ENCODE measurements around the gene TXK. TPM values are rescaled to one million over a fixed set of nuclear protein-coding genes. Genes with fewer than 3 reads are reported as not detected.

The TXK gene
- 21.3 and 29.1 TPM in 2 replicates for total RNA-seq (2013; cell fraction: nucleolus; rRNA removed)
- 2.1 and 2.7 TPM in 2 replicates for total RNA-seq (2014; rRNA removed)
- total RNA-seq (2014; rRNA removed; fragmentation: Illumina TruSeq; extraction: Trizol) = 1.8 and 2.1 TPM in 2 replicates
- 1.3 and 1.4 TPM in 2 replicates for total RNA-seq (2021)
- 1.7 TPM for polyA plus RNA-seq (2011; ENCODE audit: low read depth)
- 1.5 and 2.4 TPM in 2 replicates for polyA plus RNA-seq (2011; rRNA removed)
- 0.33 and 0.48 TPM in 2 replicates for polyA plus RNA-seq (2011; cell fraction: cytosol; rRNA removed)
- 4.4 and 5.4 TPM in 2 replicates for polyA plus RNA-seq (2011; cell fraction: nucleus; rRNA removed)
- 1.4 and 1.9 TPM in 2 replicates for polyA plus RNA-seq (2012)
- polyA plus RNA-seq (2014; fragmentation: Illumina TruSeq; extraction: Trizol) = 2.9 and 3.1 TPM in 2 replicates
- under 1 TPM; 0.44 to 0.95 TPM for polyA plus RNA-seq (2014; fragmentation: Nextera tagmentation; extraction: Ambion mirVana)
- 1.6 and 2.4 TPM in 2 replicates for polyA plus RNA-seq (2014; rRNA removed)
- 1 to 10 TPM in 1 of 2 experiments, under 1 TPM in 1; 0.91 to 1.1 TPM for polyA plus RNA-seq (2016; fragmentation: Nextera tagmentation; extraction: Ambion mirVana)
- 0.66 and 1.4 TPM in 2 replicates for polyA minus RNA-seq (2011; rRNA and poly(A)+ RNA removed)
- polyA minus RNA-seq (2011; cell fraction: cytosol; rRNA and poly(A)+ RNA removed) = not detected in 2 replicates
- 2.4 and 3.5 TPM in 2 replicates for polyA minus RNA-seq (2011; cell fraction: nucleus; rRNA and poly(A)+ RNA removed)
- Bru-seq, nascent RNA = percentile 81 among the genes with signal in this experiment
- BruChase-seq, experiment 1, labeled RNA remaining after a 6-hour chase = percentile 95 among the genes with signal in this experiment
- BruChase-seq, experiment 2, labeled RNA remaining after a 2-hour chase = percentile 95 among the genes with signal in this experiment
- long read RNA-seq, experiment 1 = 0 reads
- long read RNA-seq, experiment 2, partial matches to known transcripts = 0 of 2 reads
- long read RNA-seq, experiment 2, other reads (novel, unspliced or antisense) = 2 of 2 reads

DNA sequence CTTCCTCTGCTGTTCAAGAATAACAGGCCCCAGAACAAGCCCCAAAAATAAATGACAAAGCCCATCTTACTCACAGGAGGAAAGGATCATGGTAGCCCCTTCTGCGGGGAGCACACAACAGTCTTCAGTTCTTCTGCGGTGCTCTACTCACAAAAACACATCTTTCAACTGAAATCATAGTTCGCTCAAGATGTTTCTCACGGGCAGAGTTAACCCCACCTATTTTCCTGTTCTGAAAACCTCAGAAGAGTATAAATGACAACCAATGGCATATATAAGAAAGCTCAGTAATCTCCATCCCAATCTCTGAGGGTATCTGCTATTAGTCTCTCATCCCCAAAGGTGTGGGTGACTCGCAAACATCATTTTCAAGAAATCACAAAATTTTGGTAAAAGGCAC, at the start of gene TXK:
Gene TXK (minus strand): TSS at position 170 of the 400 bp plus-strand sequence. CDS start 80 bp downstream, at position 90.
- Histone ChIP-seq H3K4me1 (ENCODE audit: control insufficient read depth, insufficient read depth, low read length) (peaks cover 5% of the 10 kb centered on the region), H3K36me3 (ENCODE audit: control insufficient read depth in 2 of 2, insufficient read depth in 2 of 2, low read length in 1 of 2) (peaks cover 15 to 35% of the 10 kb centered on the region in 2 experiments), H3K27me3 (replicated peaks in 1 of 2; ENCODE audit: control insufficient read depth in 2 of 2, insufficient read depth in 2 of 2, low read length in 1 of 2) (no peaks in the 10 kb centered on the region), H3K4me3 (no peak within 1 kb of the TSS), H4K20me1 (ENCODE audit: control insufficient read depth, insufficient read depth) (no peaks in the 10 kb centered on the region), H2AFZ (ENCODE audit: control insufficient read depth, low read depth, low read length) (no peak within 1 kb of the TSS), H3K9me3 (replicated peaks; ENCODE audit: control insufficient read depth, insufficient read depth, low read length) (no peaks in the 10 kb centered on the region), H3K27ac (ENCODE audit: control insufficient read depth, insufficient read depth) (no peak within 1 kb of the TSS), H3K79me2 (ENCODE audit: control insufficient read depth, insufficient read depth, low read length) (no peaks in the 10 kb centered on the region), H3K4me2 (ENCODE audit: control insufficient read depth, insufficient read depth) (no peak within 1 kb of the TSS), H3K9ac (ENCODE audit: control insufficient read depth, insufficient read depth, low read length) (no peak within 1 kb of the TSS)
- WGBS (ENCODE audit: insufficient coverage, insufficient replicate concordance, low lambda C conversion rate, missing lambda C conversion rate) = 98% methylated on average over 5 of the region's 5 CpGs
- intact Hi-C loops (cut with micrococcal nuclease; ENCODE audit: unreplicated experiment) = no loop called here
- BruUV-seq (replicated peaks) = no TSS peak
- SMC1A ChIA-PET (ENCODE audit: uncharacterized antibody, unreplicated experiment) = no interaction called here
- TF ChIP-seq NFYA (IDR thresholded peaks at IDR 0.05; ENCODE audit: borderline replicate concordance, low read depth, low read length) = no peak
- no peak for TF ChIP-seq NRF1 (conservative IDR thresholded peaks at IDR 0.05; ENCODE audit: low read depth, low read length)
- no peak for TF ChIP-seq CBFB (IDR thresholded peaks at IDR 0.05; ENCODE audit: low read depth)
- no peak for TF ChIP-seq ZNF217 (IDR thresholded peaks at IDR 0.05)
- TF ChIP-seq PAX5 (IDR thresholded peaks at IDR 0.05; ENCODE audit: borderline replicate concordance, low read depth, low read length) = no peak
- TF ChIP-seq STAT3 (IDR thresholded peaks at IDR 0.05; ENCODE audit: low read depth, low read length) = no peak
- TF ChIP-seq STAT1 (conservative IDR thresholded peaks at IDR 0.05) = no peak
- no peak for TF ChIP-seq TCF3 (IDR thresholded peaks at IDR 0.05; ENCODE audit: borderline replicate concordance, insufficient read depth, low read depth, low read length)
- no peak for TF ChIP-seq MTA2 (IDR thresholded peaks at IDR 0.05; ENCODE audit: low read depth)
- no peak for TF ChIP-seq USF1 (IDR thresholded peaks at IDR 0.05; ENCODE audit: borderline replicate concordance, extremely low read length, insufficient read depth, low read depth, low read length)
- no peak for TF ChIP-seq SREBF2 (IDR thresholded peaks at IDR 0.05; ENCODE audit: low read length)
- TF ChIP-seq FOXK2 (IDR thresholded peaks at IDR 0.05) = no peak
- TF ChIP-seq TAF1 (IDR thresholded peaks at IDR 0.05; ENCODE audit: borderline replicate concordance, low read depth, low read length) = no peak
- no peak for TF ChIP-seq CREB1 (IDR thresholded peaks at IDR 0.05; ENCODE audit: low read depth)
- TF ChIP-seq REST (IDR thresholded peaks at IDR 0.05; ENCODE audit: low read depth, low read length) = no peak
- no peak for TF ChIP-seq SPI1 (IDR thresholded peaks at IDR 0.05; ENCODE audit: borderline replicate concordance, insufficient read depth, low read depth, low read length)
- TF ChIP-seq RAD51 (IDR thresholded peaks at IDR 0.05) = no peak
- no peak for TF ChIP-seq ZNF24 (IDR thresholded peaks at IDR 0.05)
- ATAC-seq (no peak), DNase-seq (ENCODE audit: low read depth, low spot score) (no peak), FAIRE-seq (no peak)
- POLR2A ChIA-PET = no interaction called here
- CTCF ChIA-PET = interaction anchor here (4.3 kb wide), 1 partner anchor 141 kb away, joined by 12 read pairs; no protein-coding TSS in a partner anchor
- in situ Hi-C loops (cut with MboI) = loop anchor here (5.0 kb wide), 1 partner anchor 413 kb away; no protein-coding TSS in a partner anchor
- RAD21 ChIA-PET (ENCODE audit: unreplicated experiment) = no interaction called here

Data from GM12878 (cell line).